ENCODE data around the gene TUBB6. TPM values are rescaled to one million over a fixed set of nuclear protein-coding genes. Genes with fewer than 3 reads are reported as not detected.

Gene TUBB6
- total RNA-seq, 1 donor from 2014 or later, result 31.9 TPM

DNA sequence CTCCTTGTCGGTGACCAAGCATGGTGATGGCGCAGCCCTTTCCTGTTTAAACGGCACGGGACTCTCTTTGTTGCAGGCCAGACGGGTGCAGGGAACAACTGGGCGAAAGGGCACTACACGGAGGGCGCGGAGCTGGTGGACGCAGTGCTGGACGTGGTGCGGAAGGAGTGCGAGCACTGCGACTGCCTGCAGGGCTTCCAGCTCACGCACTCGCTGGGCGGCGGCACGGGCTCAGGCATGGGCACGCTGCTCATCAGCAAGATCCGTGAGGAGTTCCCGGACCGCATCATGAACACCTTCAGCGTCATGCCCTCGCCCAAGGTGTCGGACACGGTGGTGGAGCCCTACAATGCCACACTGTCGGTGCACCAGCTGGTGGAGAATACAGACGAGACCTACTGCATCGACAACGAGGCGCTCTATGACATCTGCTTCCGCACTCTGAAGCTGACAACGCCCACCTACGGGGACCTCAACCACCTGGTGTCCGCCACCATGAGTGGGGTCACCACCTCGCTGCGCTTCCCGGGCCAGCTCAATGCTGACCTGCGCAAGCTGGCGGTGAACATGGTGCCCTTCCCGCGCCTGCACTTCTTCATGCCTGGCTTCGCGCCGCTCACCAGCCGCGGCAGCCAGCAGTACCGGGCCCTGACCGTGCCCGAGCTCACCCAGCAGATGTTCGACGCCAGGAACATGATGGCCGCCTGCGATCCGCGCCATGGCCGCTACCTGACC lies 17.1 kb downstream of the TUBB6 start:
- Mint-ChIP-seq H3K36me3 (ENCODE audit: low read depth) (peaks cover 65% of the 10 kb centered on the region), H3K4me3 (no peak overlapping the region), H3K27ac (no peak overlapping the region), H3K4me1 (peaks cover 28% of the 10 kb centered on the region), H3K9me3 (no peaks in the 10 kb centered on the region), H3K27me3 (no peaks in the 10 kb centered on the region)
- ATAC-seq (ENCODE audit: low read depth) (no peak), DNase-seq (no peak)
- ChIA-PET CTCF (no interaction called here), POLR2A (no interaction called here)
- TF ChIP-seq, protein P1, sequence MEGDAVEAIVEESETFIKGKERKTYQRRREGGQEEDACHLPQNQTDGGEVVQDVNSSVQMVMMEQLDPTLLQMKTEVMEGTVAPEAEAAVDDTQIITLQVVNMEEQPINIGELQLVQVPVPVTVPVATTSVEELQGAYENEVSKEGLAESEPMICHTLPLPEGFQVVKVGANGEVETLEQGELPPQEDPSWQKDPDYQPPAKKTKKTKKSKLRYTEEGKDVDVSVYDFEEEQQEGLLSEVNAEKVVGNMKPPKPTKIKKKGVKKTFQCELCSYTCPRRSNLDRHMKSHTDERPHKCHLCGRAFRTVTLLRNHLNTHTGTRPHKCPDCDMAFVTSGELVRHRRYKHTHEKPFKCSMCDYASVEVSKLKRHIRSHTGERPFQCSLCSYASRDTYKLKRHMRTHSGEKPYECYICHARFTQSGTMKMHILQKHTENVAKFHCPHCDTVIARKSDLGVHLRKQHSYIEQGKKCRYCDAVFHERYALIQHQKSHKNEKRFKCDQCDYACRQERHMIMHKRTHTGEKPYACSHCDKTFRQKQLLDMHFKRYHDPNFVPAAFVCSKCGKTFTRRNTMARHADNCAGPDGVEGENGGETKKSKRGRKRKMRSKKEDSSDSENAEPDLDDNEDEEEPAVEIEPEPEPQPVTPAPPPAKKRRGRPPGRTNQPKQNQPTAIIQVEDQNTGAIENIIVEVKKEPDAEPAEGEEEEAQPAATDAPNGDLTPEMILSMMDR (IDR thresholded peaks at IDR 0.05), result no peak
- intact Hi-C loops (cut with micrococcal nuclease), result no loop called here

DNA sequence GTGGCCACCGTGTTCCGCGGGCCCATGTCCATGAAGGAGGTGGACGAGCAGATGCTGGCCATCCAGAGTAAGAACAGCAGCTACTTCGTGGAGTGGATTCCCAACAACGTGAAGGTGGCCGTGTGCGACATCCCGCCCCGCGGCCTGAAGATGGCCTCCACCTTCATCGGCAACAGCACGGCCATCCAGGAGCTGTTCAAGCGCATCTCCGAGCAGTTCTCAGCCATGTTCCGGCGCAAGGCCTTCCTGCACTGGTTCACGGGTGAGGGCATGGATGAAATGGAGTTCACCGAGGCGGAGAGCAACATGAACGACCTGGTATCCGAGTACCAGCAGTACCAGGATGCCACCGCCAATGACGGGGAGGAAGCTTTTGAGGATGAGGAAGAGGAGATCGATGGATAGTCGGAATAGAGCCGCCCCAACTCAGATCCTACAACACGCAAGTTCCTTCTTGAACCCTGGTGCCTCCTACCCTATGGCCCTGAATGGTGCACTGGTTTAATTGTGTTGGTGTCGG lies 17.7 kb downstream of the TUBB6 start:
- ChIA-PET POLR2A (no interaction called here), CTCF (no interaction called here)
- Mint-ChIP-seq H3K4me1 (peaks cover 22% of the 10 kb centered on the region), H3K36me3 (ENCODE audit: low read depth) (peaks cover 62% of the 10 kb centered on the region), H3K9me3 (no peaks in the 10 kb centered on the region), H3K27ac (no peak overlapping the region), H3K4me3 (no peak overlapping the region), H3K27me3 (no peaks in the 10 kb centered on the region)
- TF ChIP-seq, protein P1 (IDR thresholded peaks at IDR 0.05), result no peak
- DNase-seq, result no peak
- intact Hi-C loops (cut with micrococcal nuclease), result no loop called here
- no peak for ATAC-seq (ENCODE audit: low read depth)

DNA sequence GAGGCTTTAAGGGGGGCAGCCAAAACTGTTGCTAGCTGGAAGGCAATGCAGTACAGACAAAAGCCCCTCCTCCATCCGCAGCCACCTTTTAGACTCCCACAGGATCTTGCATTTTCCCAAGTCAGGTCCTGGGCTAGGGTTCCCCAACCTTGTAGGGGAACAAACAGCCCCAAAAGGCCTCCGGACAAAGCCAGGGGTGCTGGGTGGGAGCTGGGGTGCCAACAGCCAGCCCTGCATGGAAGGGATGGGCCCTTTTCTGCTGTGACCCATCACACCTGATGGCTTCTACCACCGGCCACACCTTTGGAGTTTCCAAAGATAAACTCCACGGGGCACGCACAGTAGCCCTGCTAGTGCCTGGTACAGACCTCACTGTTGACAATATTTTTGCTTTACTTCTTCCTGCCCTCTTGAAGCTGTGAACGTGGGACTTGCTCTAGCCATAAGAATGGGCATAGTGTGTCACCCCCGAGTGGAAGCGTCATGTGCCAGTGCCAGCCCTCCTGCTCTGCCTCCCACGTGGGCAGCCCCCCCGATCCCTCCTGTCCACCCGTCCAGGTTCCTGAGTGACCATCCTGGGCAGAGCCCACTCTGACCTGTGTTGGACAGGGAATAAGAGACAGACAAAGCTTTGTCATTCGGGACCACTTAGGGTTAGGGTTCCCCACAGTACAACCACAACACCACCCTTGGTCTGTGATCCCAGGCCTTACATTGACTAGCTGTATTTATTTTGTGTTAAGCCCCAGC lies 18.8 kb downstream of the TUBB6 start:
- intact Hi-C loops (cut with micrococcal nuclease), result no loop called here
- Mint-ChIP-seq H3K27me3 (no peaks in the 10 kb centered on the region), H3K9me3 (no peaks in the 10 kb centered on the region), H3K36me3 (ENCODE audit: low read depth) (peaks cover 64% of the 10 kb centered on the region), H3K4me1 (peaks cover 13% of the 10 kb centered on the region), H3K27ac (no peak overlapping the region), H3K4me3 (no peak overlapping the region)
- DNase-seq, result no peak
- ChIA-PET CTCF (interaction anchor here (1.3 to 2.6 kb wide), 4 partner anchors 12 to 333 kb away, joined by 3 to 10 read pairs (median 6); no protein-coding TSS in a partner anchor), POLR2A (interaction anchor here (0.6 to 1.4 kb wide), 2 partner anchors 54 to 557 kb away, joined by 3 to 4 read pairs; partner anchors contain the start of gene PTPN2)
- ATAC-seq (ENCODE audit: low read depth), result no peak
- TF ChIP-seq, protein P1 (IDR thresholded peaks at IDR 0.05), result no peak

DNA sequence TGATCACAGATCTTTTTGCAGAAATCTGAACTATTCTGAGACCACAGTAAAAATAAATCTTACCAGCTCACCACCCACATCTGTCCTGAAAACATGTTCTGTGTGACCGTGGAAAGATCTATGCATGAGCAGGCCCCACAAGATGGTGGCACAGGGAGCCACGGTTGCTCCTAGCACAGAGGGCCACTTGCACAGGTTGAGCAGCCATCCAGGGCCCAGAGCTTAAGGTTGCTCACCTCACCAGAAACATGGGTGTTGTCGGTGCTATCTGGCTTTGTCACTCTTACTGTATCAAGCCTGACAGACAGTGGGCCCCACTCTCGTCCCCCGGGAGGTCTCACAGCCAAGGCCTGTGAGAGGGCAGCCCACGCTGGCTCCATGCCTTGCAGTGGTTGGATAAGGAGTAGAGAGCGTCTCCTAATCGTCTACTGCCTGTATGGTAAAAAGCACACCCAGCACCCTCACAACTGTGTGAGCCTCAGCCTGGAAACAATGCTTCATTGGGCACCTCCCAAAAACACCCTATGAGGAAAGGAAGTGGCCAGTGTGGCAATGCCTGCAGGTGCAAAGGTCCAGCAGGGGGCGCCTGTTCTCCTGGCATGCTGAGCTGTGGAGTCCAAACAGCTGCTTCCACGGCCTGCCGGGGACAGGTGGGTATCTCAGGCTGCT lies 19.6 kb downstream of the TUBB6 start:
- H3K27ac Mint-ChIP-seq, result no peak overlapping the region
- ATAC-seq (ENCODE audit: low read depth) (peak; percentile 52), DNase-seq (peak; percentile 49)
- TF ChIP-seq, protein P1 (IDR thresholded peaks at IDR 0.05), result no peak
- H3K36me3 Mint-ChIP-seq (ENCODE audit: low read depth), result peaks cover 64% of the 10 kb centered on the region
- intact Hi-C loops (cut with micrococcal nuclease), result loop anchor here (1.0 to 2.0 kb wide), 2 partner anchors 13 to 333 kb away; no protein-coding TSS in a partner anchor
- no peaks in the 10 kb centered on the region for H3K9me3 Mint-ChIP-seq
- ChIA-PET CTCF (interaction anchor here (0.9 to 2.6 kb wide), 10 partner anchors 10 to 335 kb away, joined by 3 to 14 read pairs (median 4); no protein-coding TSS in a partner anchor), POLR2A (interaction anchor here (0.6 to 1.4 kb wide), 4 partner anchors 11 to 556 kb away, joined by 3 to 9 read pairs (median 4); partner anchors contain the start of gene PTPN2)
- H3K4me3 Mint-ChIP-seq, result no peak overlapping the region
- peaks cover 13% of the 10 kb centered on the region for H3K4me1 Mint-ChIP-seq
- H3K27me3 Mint-ChIP-seq, result no peaks in the 10 kb centered on the region

Measured in activated B cell treated with CpG ODN at 0.5 μM for 24 hours (primary cell).